K562 (cell line): ENCODE measurements around the gene GRWD1. TPM values are rescaled to one million over a fixed set of nuclear protein-coding genes. Genes with fewer than 3 reads are reported as not detected.

Experiments
- ATAC-seq: fragments of 200-7000 bp; cut with Tn5 transposase; 3 replicates; pipeline ENCODE4 v1.9.1; 2020; ENCODE audit warnings: moderate library complexity
- BruUV-seq: library from RNA; stranded (reverse); fragments of 400-500 nt; replicated peaks from 2 replicates; lab custom pipeline; 2021; lab: Mats Ljungman, UMichigan
- CTCF ChIA-PET: fragments of 300-600 bp; formaldehyde crosslinking; extraction: SDS; loops from one replicate; lab custom pipeline; 2021; ENCODE audit warnings: low intra/inter-chr PET ratio; lab: Yijun Ruan, JAX
- POLR2A ChIA-PET: fragments of 300-600, 350-650 bp; sonication (Branson Sonifier 250); formaldehyde crosslinking; extraction: SDS; loops from one replicate; lab custom pipeline; 2021; ENCODE audit warnings: antibody characterized with exemption, inconsistent platforms; lab: Yijun Ruan, JAX
- DNase-seq, 4 experiments: peaks; one replicate each; pipeline versions ENCODE4 v3.0.0 to v3.0.0-alpha.2; 2011 to 2018; ENCODE audit warnings: low spot score in 3 of 4, mixed read lengths in 3 of 4; ENCODE audit errors: extremely low read depth in 1 of 4
- FAIRE-seq: peaks from 2 replicates; lab custom pipeline; 2011; peaks lifted over from hg19 to GRCh38; lab: Jason Lieb, UNC
- H2AFZ ChIP-seq: 2 replicates; pipeline ENCODE4 v1.6.0; 2011; ENCODE audit warnings: low read depth, low read length, control low read depth, inconsistent platforms
- H3K27ac ChIP-seq: fragments of 200-600 bp; 3 replicates; pipeline ENCODE4 v1.8.0; 2011; ENCODE audit warnings: low read depth, mild to moderate bottlenecking, control low read depth, inconsistent platforms, low read length, moderate library complexity, mixed read lengths; ENCODE audit errors: extremely low read depth
- H3K27me3 ChIP-seq, 2 experiments: fragments of 300-600 bp in 1 of 2; 2 replicates in 1 of 2; 3 replicates in 1 of 2; pipeline versions ENCODE4 v1.6.0 to v1.8.0; 2011; ENCODE audit warnings: inconsistent platforms in 2 of 2, low read length in 2 of 2, mild to moderate bottlenecking in 1 of 2, mixed read lengths in 1 of 2, moderate library complexity in 1 of 2; ENCODE audit not compliant: control insufficient read depth in 2 of 2, insufficient read depth in 2 of 2
- H3K36me3 ChIP-seq: fragments of 300-600 bp; 3 replicates; pipeline ENCODE4 v1.8.0; 2011; ENCODE audit warnings: mild to moderate bottlenecking, low read length, inconsistent platforms; ENCODE audit not compliant: control insufficient read depth, insufficient read depth
- H3K4me1 ChIP-seq, 2 experiments: fragments of 200-600 bp in 1 of 2; replicated peaks in 1 of 2; 2 replicates in 1 of 2; 3 replicates in 1 of 2; pipeline versions ENCODE4 v1.5.1 to v1.8.0; 2011; ENCODE audit warnings: inconsistent platforms in 2 of 2, low read length in 2 of 2, mild to moderate bottlenecking in 1 of 2, mixed read lengths in 1 of 2, moderate library complexity in 1 of 2; ENCODE audit not compliant: control insufficient read depth in 2 of 2, insufficient read depth in 2 of 2
- H3K4me2 ChIP-seq: 2 replicates; pipeline ENCODE4 v1.6.1; 2011; ENCODE audit warnings: low read length, control low read depth, inconsistent platforms, mixed read lengths; ENCODE audit not compliant: insufficient read depth
- H3K4me3 ChIP-seq: fragments of 200-600 bp; sonication (generic), shearing (Covaris generic); 2 replicates; pipeline ENCODE4 v1.5.1; 2016; ENCODE audit warnings: control low read depth, inconsistent platforms
- H3K79me2 ChIP-seq: fragments of 200-600 bp; 3 replicates; pipeline ENCODE4 v1.8.0; 2011; ENCODE audit warnings: low read length, inconsistent platforms; ENCODE audit not compliant: control insufficient read depth, insufficient read depth
- H3K9ac ChIP-seq, 2 experiments: 2 replicates each; pipeline versions ENCODE4 v1.6.0 to v1.6.1; 2011; ENCODE audit warnings: low read depth in 2 of 2, low read length in 2 of 2, control low read depth in 1 of 2, inconsistent platforms in 1 of 2, mild to moderate bottlenecking in 1 of 2, mixed read lengths in 1 of 2; ENCODE audit not compliant: insufficient read depth in 1 of 2
- H3K9me1 ChIP-seq: one replicate; pipeline ENCODE4 v1.6.0; 2011; ENCODE audit warnings: inconsistent platforms, mild to moderate bottlenecking, low read length, moderate library complexity; ENCODE audit not compliant: control insufficient read depth, insufficient read depth
- H3K9me3 ChIP-seq: replicated peaks from 2 replicates; pipeline ENCODE4 v1.5.1; 2011; ENCODE audit warnings: low read depth, low read length, inconsistent platforms; ENCODE audit not compliant: control insufficient read depth, insufficient read depth
- H4K20me1 ChIP-seq: replicated peaks from 2 replicates; pipeline ENCODE4 v1.6.1; 2011; ENCODE audit warnings: low read length, inconsistent platforms, mixed read lengths; ENCODE audit not compliant: control insufficient read depth, insufficient read depth
- ATF3 ChIP-seq, 2 experiments: fragments of 450-650 bp in 1 of 2; sonication (generic) in 1 of 2; formaldehyde crosslinking in 1 of 2; IDR thresholded peaks in 1 of 2; conservative IDR thresholded peaks in 1 of 2; 2 replicates each; pipeline versions ENCODE4 v1.6.1 to v1.8.1; 2016 to 2023; ENCODE audit warnings: mild to moderate bottlenecking in 2 of 2, moderate library complexity in 2 of 2, inconsistent platforms in 1 of 2, missing genetic modification reagents in 1 of 2
- CBX3 ChIP-seq, 2 experiments: IDR thresholded peaks; 1 replicate in 1 of 2; 2 replicates in 1 of 2; pipeline ENCODE4 v1.6.1; 2012; ENCODE audit warnings: inconsistent platforms in 2 of 2, low read length in 2 of 2, borderline replicate concordance in 1 of 2, control low read depth in 1 of 2
- CREM ChIP-seq: IDR thresholded peaks from 2 replicates; pipeline ENCODE4 v1.6.1; 2014; ENCODE audit warnings: antibody characterized with exemption, low read depth
- EHMT2 ChIP-seq: fragments of 450-650 bp; IDR thresholded peaks from 2 replicates; pipeline ENCODE4 v1.6.1; 2018; ENCODE audit warnings: antibody characterized with exemption
- HDGF ChIP-seq: fragments of 450-650 bp; IDR thresholded peaks from 2 replicates; pipeline ENCODE4 v1.6.1; 2016
- ID3 ChIP-seq, 2 experiments: fragments of 250-450 bp in 1 of 2; fragments of 450-650 bp in 1 of 2; sonication (Bioruptor Pico) in 1 of 2; IDR thresholded peaks; 2 replicates each; pipeline versions ENCODE4 v1.6.1 to v1.8.0; 2016 to 2021; ENCODE audit warnings: mild to moderate bottlenecking in 2 of 2, moderate library complexity in 2 of 2, missing compliant biosample characterization in 1 of 2, missing genetic modification characterization in 1 of 2
- NEUROD1 ChIP-seq: fragments of 150-350 bp; IDR thresholded peaks from 2 replicates; pipeline ENCODE4 v1.6.1; 2014; ENCODE audit warnings: borderline replicate concordance, low read length, low read depth; ENCODE audit not compliant: partially characterized antibody
- PKNOX1 ChIP-seq: fragments of 450-650 bp; IDR thresholded peaks from 2 replicates; pipeline ENCODE4 v1.6.1; 2016
- RCOR1 ChIP-seq, 2 experiments: IDR thresholded peaks; 2 replicates each; pipeline ENCODE4 v1.6.1; 2012; ENCODE audit warnings: low read depth in 2 of 2, low read length in 2 of 2, borderline replicate concordance in 1 of 2, improper control_type of control experiment in 1 of 2
- RFX7 ChIP-seq: fragments of 250-450 bp; sonication (Bioruptor Pico); IDR thresholded peaks from 2 replicates; pipeline ENCODE4 v1.5.1; 2021; ENCODE audit warnings: mild to moderate bottlenecking
- SIRT6 ChIP-seq: IDR thresholded peaks from one replicate; pipeline ENCODE4 v1.6.1; 2012; ENCODE audit warnings: low read depth, mild to moderate bottlenecking, control low read depth, inconsistent platforms, low read length, moderate library complexity
- SNIP1 ChIP-seq: fragments of 450-650 bp; IDR thresholded peaks from 2 replicates; pipeline ENCODE4 v1.7.1; 2017; ENCODE audit warnings: low read depth, mild to moderate bottlenecking
- TGIF2 ChIP-seq: sonication (generic); formaldehyde crosslinking; IDR thresholded peaks from 2 replicates; pipeline ENCODE4 v1.8.1; 2022; ENCODE audit warnings: mild to moderate bottlenecking, missing genetic modification reagents, moderate library complexity
- ZBED1 ChIP-seq: IDR thresholded peaks from 2 replicates; pipeline ENCODE4 v1.6.1; 2014
- ZKSCAN8 ChIP-seq: fragments of 200-800 bp; sonication (Bioruptor generic); IDR thresholded peaks from 2 replicates; pipeline ENCODE4 v1.6.1; 2016; ENCODE audit warnings: missing genetic modification characterization, missing compliant biosample characterization
- ZNF785 ChIP-seq: fragments of 250-450 bp; sonication (Bioruptor Pico); IDR thresholded peaks from 2 replicates; pipeline ENCODE4 v1.4.0; 2020; ENCODE audit warnings: mild to moderate bottlenecking
- WGBS: fragments of 100-300 bp; shearing (Covaris generic); methylation state at CpG from one replicate; pipeline ENCODE4 v1.1.6; 2016; ENCODE audit warnings: low coverage, mixed read lengths; ENCODE audit not compliant: insufficient coverage; ENCODE audit errors: missing lambda C conversion rate; 5-methylcytosine and 5-hydroxymethylcytosine counted together
- in situ Hi-C: fragments of 300-500 bp; cut with MboI; formaldehyde crosslinking; loops from 4 replicates; pipeline ENCODE4 v1.15.0; 2018; ENCODE audit warnings: inconsistent platforms, mixed read lengths
- intact Hi-C: fragments of 100-400 bp; cut with micrococcal nuclease; formaldehyde crosslinking; loops from 2 replicates; pipeline ENCODE4 v1.14.2; 2022
- polyA plus RNA-seq, 8 experiments: library from polyadenylated mRNA; depleted of rRNA in 4 of 8; stranded (reverse) in 5 of 8; unstranded in 3 of 8; fragments of >200 nt; fragmentation: Nextera tagmentation in 2 of 8; fragmentation: Illumina TruSeq in 1 of 8; extraction: Ambion mirVana in 2 of 8; extraction: Trizol in 1 of 8; gene quantifications; 2 replicates each; pipeline versions ENCODE4 v1.2.1 to v1.2.3, GENCODE V29; 2011 to 2014; ENCODE audit warnings: inconsistent platforms in 1 of 8, missing spikeins in 1 of 8
- total RNA-seq, 7 experiments: library from RNA; depleted of rRNA in 6 of 7; stranded (reverse); fragments of >200 nt in 6 of 7; fragmentation: Illumina TruSeq in 2 of 7; extraction: Trizol in 2 of 7; gene quantifications; 2 replicates each; pipeline versions ENCODE4 v1.2.1 to v1.2.3, GENCODE V29; 2011 to 2021; ENCODE audit warnings: low replicate concordance in 1 of 7

GRWD1 gene
- total and polyA plus RNA-seq, 9 of the 15 experiments (the other 6 are each of a cell fraction or from before 2014, with no cell fraction given), result 1.5 to 87.2 (median 24.5) TPM

- Histone ChIP-seq H3K36me3 (peaks cover 3% of the 10 kb centered on the region; the same call in 1 of the 3 replicates), H4K20me1 (no peaks in the 10 kb centered on the region), H3K27me3 (no peaks in the 10 kb centered on the region), H3K4me1 (peaks cover 12 to 55% of the 10 kb centered on the region in 2 experiments; a peak in 4 of 5 replicates), H3K9ac (no peak overlapping the region), H3K4me2 (no peak overlapping the region), H3K4me3 (no peak overlapping the region), H3K9me1 (peaks cover 3% of the 10 kb centered on the region), H3K79me2 (peaks cover 7% of the 10 kb centered on the region; the same call in 2 of the 3 replicates), H2AFZ (no peak overlapping the region), H3K27ac (no peak overlapping the region), H3K9me3 (no peaks in the 10 kb centered on the region)
- no TSS peak for BruUV-seq
- CTCF ChIA-PET, result interaction anchor here (0.6 kb wide), 1 partner anchor 179 kb away, joined by 3 read pairs; no protein-coding TSS in a partner anchor
- POLR2A ChIA-PET, result interaction anchor here (1.1 kb wide), 1 partner anchor 13 kb away, joined by 3 read pairs; no protein-coding TSS in a partner anchor
- intact Hi-C loops, result loop anchor here (5.0 to 10.0 kb wide), 2 partner anchors 105 to 167 kb away; partner anchors contain the start of genes GRIN2D and KDELR1
- no peak for FAIRE-seq
- DNase-seq, result no peak
- in situ Hi-C loops, result no loop called here
- no peak for ATAC-seq
- no CpG with 5 or more reads among the region's 44 CpGs for WGBS
- no peak for TF ChIP-seq PKNOX1
- TF ChIP-seq ZBED1, result no peak
- TF ChIP-seq RFX7, result no peak
- TF ChIP-seq RCOR1 (IDR thresholded peaks at IDR 0.05; ENCODE audit: borderline replicate concordance in 1 of 2, low read depth in 2 of 2, low read length in 2 of 2), result no peak
- TF ChIP-seq TGIF2 (CRISPR knock-in tag), result no peak
- no peak for TF ChIP-seq CREM
- no peak for TF ChIP-seq CBX3 (IDR thresholded peaks at IDR 0.05; ENCODE audit: borderline replicate concordance in 1 of 2, low read length in 2 of 2)
- TF ChIP-seq EHMT2, result no peak
- TF ChIP-seq SNIP1, result no peak
- no peak for TF ChIP-seq HDGF
- no peak for TF ChIP-seq ID3 (CRISPR knock-in tag; IDR thresholded peaks at IDR 0.05)
- no peak for TF ChIP-seq ID3 (tag; IDR thresholded peaks at IDR 0.05)
- TF ChIP-seq NEUROD1, result no peak
- no peak for TF ChIP-seq SIRT6
- TF ChIP-seq ZNF785, result no peak
- TF ChIP-seq ATF3 (IDR thresholded peaks at IDR 0.05), result no peak
- no peak for TF ChIP-seq ATF3 (CRISPR knock-in tag; conservative IDR thresholded peaks at IDR 0.05)
- no peak for TF ChIP-seq ZKSCAN8 (CRISPR knock-in tag)
These were observed 53.7 kb downstream of the GRWD1 start for GRCh38 chr19:48499316-48500090.
